ENCODE results near the gene AGAP2. TPM values are rescaled to one million over a fixed set of nuclear protein-coding genes. Genes with fewer than 3 reads are reported as not detected.
A peak's percentile ranks its signal among the peaks of the same experiment; 100 is the strongest.

Gene AGAP2
- total and polyA plus RNA-seq, 12 donors: 0.50 to 8.1 (median 2.1) TPM

- H3K27me3 ChIP-seq: peaks cover 11% of the 10 kb centered on the region
- H3K9me3 ChIP-seq (replicated peaks in 1 of 3): no peaks in the 10 kb centered on the region
- peaks cover 7 to 10% of the 10 kb centered on the region in 2 donors for H3K4me1 ChIP-seq (replicated peaks in 1 of 2)
- intact Hi-C loops (cut with DNase I): no loop called here
- peaks cover 0 to 30% of the 10 kb centered on the region in 2 donors for H3K36me3 ChIP-seq (replicated peaks in 1 of 2)
- H3K27ac ChIP-seq: peak overlapping the region in 4 of 5 donors; percentile 85 to 99 (median 97)
- no peak for TF ChIP-seq CTCF (IDR thresholded peaks at IDR 0.05)
- TF ChIP-seq POLR2A (IDR thresholded peaks at IDR 0.05): no peak
- DNase-seq: peak; percentile 73 to 90 (median 80)
- H3K4me3 ChIP-seq: peak overlapping the region in 2 of 4 donors; percentile 91 to 99
- whole genome bisulfite sequencing, 4 donors: 8 to 12% (median 11%) methylated on average over 11 to 21 of the region's 21 CpGs
Observed at GRCh38 chr12:57744194-57744776, 5.7 kb upstream of the AGAP2 start.

- no peak for TF ChIP-seq CTCF (IDR thresholded peaks at IDR 0.05)
- no peak for TF ChIP-seq POLR2A (IDR thresholded peaks at IDR 0.05)
- 83 to 92% (median 88%) methylated on average over 2 of the region's 2 CpGs for WGBS, 4 donors
- Histone ChIP-seq H3K9me3 (replicated peaks in 1 of 3) (no peaks in the 10 kb centered on the region), H3K4me3 (no peak overlapping the region), H3K36me3 (replicated peaks in 1 of 2) (peaks cover 0 to 25% of the 10 kb centered on the region in 2 donors), H3K4me1 (replicated peaks in 1 of 2) (peaks cover 7 to 10% of the 10 kb centered on the region in 2 donors), H3K27me3 (peaks cover 11% of the 10 kb centered on the region), H3K27ac (no peak overlapping the region)
- intact Hi-C loops (cut with DNase I): no loop called here
- DNase-seq: no peak
Observed at GRCh38 chr12:57743769-57744168, 5.2 kb upstream of the AGAP2 start.

- H3K27ac ChIP-seq: peak overlapping the region in 1 of 5 donors; percentile 48
- intact Hi-C loops (cut with DNase I): no loop called here
- peaks cover 20 to 23% of the 10 kb centered on the region in 2 donors for H3K4me1 ChIP-seq (replicated peaks in 1 of 2)
- H3K27me3 ChIP-seq: peaks cover 24% of the 10 kb centered on the region
- TF ChIP-seq CTCF (IDR thresholded peaks at IDR 0.05) (peak in 1 of 6 experiments; percentile 2), POLR2A (IDR thresholded peaks at IDR 0.05) (no peak)
- peaks cover 0 to 8% of the 10 kb centered on the region in 2 donors for H3K36me3 ChIP-seq (replicated peaks in 1 of 2)
- peak overlapping the region in 1 of 4 donors; percentile 4 for H3K4me3 ChIP-seq
- WGBS, 4 donors: 42 to 46% (median 45%) methylated on average over 7 to 14 of the region's 14 CpGs
- H3K9me3 ChIP-seq (replicated peaks in 1 of 3): no peaks in the 10 kb centered on the region
- no peak for DNase-seq
Observed at GRCh38 chr12:57741844-57742738, 3.5 kb upstream of the AGAP2 start.

- WGBS, 4 donors: 50 to 71% (median 56%) methylated on average over 1 of the region's 1 CpG
- peaks cover 21 to 29% of the 10 kb centered on the region in 2 donors for H3K4me1 ChIP-seq (replicated peaks in 1 of 2)
- peaks cover 0 to 1% of the 10 kb centered on the region in 2 donors for H3K36me3 ChIP-seq (replicated peaks in 1 of 2)
- peaks cover 30% of the 10 kb centered on the region for H3K27me3 ChIP-seq
- intact Hi-C loops (cut with DNase I): no loop called here
- H3K9me3 ChIP-seq (replicated peaks in 1 of 3): no peaks in the 10 kb centered on the region
- H3K27ac ChIP-seq: no peak overlapping the region
- no peak for DNase-seq
- TF ChIP-seq POLR2A (IDR thresholded peaks at IDR 0.05) (no peak), CTCF (IDR thresholded peaks at IDR 0.05) (no peak)
- peak overlapping the region in 1 of 4 donors; percentile 4 for H3K4me3 ChIP-seq
Observed at GRCh38 chr12:57741413-57741789, 2.9 kb upstream of the AGAP2 start.
